ENCODE data around the gene PYGM. TPM values are rescaled to one million over a fixed set of nuclear protein-coding genes. Genes with fewer than 3 reads are reported as not detected.

Gene PYGM
- total RNA-seq, 1 experiment from 2014 or later, result 1.7 TPM

- TF ChIP-seq EGR1 (IDR thresholded peaks at IDR 0.05; ENCODE audit: low read depth), result no peak
- no peak for TF ChIP-seq CTCF (IDR thresholded peaks at IDR 0.05 in 2 of 3, conservative IDR thresholded peaks at IDR 0.05 in 1 of 3; ENCODE audit: borderline replicate concordance in 1 of 3, insufficient read depth in 1 of 3, low read depth in 2 of 3, low read length in 2 of 3)
- TF ChIP-seq, protein P1, sequence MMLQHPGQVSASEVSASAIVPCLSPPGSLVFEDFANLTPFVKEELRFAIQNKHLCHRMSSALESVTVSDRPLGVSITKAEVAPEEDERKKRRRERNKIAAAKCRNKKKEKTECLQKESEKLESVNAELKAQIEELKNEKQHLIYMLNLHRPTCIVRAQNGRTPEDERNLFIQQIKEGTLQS (IDR thresholded peaks at IDR 0.05), result no peak
- TF ChIP-seq CBX3 (IDR thresholded peaks at IDR 0.05; ENCODE audit: low read depth), result no peak
- TF ChIP-seq ZFX (IDR thresholded peaks at IDR 0.05), result no peak
- no peak for TF ChIP-seq YY1 (IDR thresholded peaks at IDR 0.05; ENCODE audit: extremely low read depth, insufficient replicate concordance, low read depth, low read length)
- no peak for TF ChIP-seq ZNF274 (IDR thresholded peaks at IDR 0.05; ENCODE audit: low read depth, low read length)
Measured at GRCh38 chr11:64801158-64801464, 41.3 kb upstream of the PYGM start (continued).

DNA sequence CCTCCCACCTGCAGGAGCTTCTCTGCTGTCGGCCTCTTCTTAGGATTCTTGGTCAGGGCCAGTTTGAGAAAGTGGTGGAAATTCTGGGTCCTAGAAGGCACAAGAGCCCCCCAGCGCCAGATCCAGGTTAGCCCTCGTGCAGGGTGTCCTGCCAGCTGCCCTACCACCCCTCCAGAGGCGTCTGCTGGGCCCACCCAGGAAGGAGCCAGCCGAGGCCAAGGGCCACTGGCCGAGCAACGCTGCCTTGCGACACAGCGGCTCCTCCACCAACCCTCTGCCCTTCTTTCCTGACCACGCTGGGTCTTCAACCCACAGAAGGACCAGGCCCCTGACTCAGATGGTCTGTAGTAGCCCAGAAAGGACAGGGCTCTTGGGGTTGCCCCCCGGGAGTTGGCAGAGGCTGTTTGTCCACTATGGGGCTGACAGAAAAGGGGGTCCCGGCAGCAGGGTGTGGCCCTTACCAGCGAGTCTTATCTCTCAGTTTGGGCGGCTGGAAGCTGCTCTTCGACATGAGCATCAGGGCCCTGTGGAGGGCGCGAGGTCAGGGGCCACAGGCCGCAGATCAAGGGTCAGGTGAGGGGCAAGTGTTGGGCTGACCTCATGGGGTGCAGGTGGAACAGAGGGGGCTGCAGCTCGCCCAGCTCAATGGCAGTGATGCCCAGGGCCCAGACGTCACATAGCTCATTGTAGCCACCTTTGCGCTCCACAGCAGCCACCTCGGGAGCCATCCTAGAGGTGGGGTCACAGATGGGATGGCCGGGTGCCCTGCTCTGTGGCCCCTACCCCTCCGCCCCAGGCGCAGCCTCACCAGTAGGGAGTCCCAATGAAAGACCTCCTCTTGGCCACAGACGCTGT is 40.8 kb upstream of the PYGM start:
- no peaks in the 10 kb centered on the region; a peak in 1 of 4 replicates for H3K36me3 ChIP-seq (ENCODE audit: control insufficient read depth in 1 of 2, insufficient read depth in 2 of 2, low read length in 2 of 2)
- no peak for ATAC-seq
- BruUV-seq (replicated peaks), result no TSS peak
- H3K9ac ChIP-seq (ENCODE audit: low read length), result no peak overlapping the region
- no peaks in the 10 kb centered on the region; the same call in 1 of the 2 replicates for H3K79me2 ChIP-seq (ENCODE audit: insufficient read depth, low read length)
- no peaks in the 10 kb centered on the region for H3K9me2 ChIP-seq (ENCODE audit: insufficient read depth)
- POLR2A ChIA-PET, result interaction anchor here (1.8 kb wide), 1 partner anchor 22 kb away, joined by 6 read pairs; the partner anchor contains the start of gene SF1
- intact Hi-C loops (cut with micrococcal nuclease), result no loop called here
- H2AFZ ChIP-seq (ENCODE audit: low read depth, low read length, poor library complexity, severe bottlenecking), result no peak overlapping the region
- H3K4me1 ChIP-seq (ENCODE audit: control insufficient read depth in 1 of 2, insufficient read depth in 2 of 2, low read length in 2 of 2), result peaks cover 28 to 53% of the 10 kb centered on the region in 2 experiments
- no peak overlapping the region for H3K4me3 ChIP-seq (replicated peaks in 1 of 2; ENCODE audit: low read depth in 1 of 2, low read length in 2 of 2)
- DNase-seq (ENCODE audit: low read depth, low spot score), result no peak
- no peaks in the 10 kb centered on the region for H3K27me3 ChIP-seq (ENCODE audit: insufficient read depth, low read length)
- H3K4me2 ChIP-seq (ENCODE audit: low read length), result no peak overlapping the region
- RAD21 ChIA-PET (ENCODE audit: low non-redundant PET in 1 of 2, low total read pairs in 2 of 2, uncharacterized antibody in 2 of 2, unreplicated experiment in 2 of 2), result no interaction called here
- H4K20me1 ChIP-seq (ENCODE audit: insufficient read depth), result no peaks in the 10 kb centered on the region
- TF ChIP-seq ZNF274 (IDR thresholded peaks at IDR 0.05; ENCODE audit: low read depth, low read length), result no peak
- TF ChIP-seq JUND (IDR thresholded peaks at IDR 0.05), result no peak
- no peak for TF ChIP-seq SP1 (IDR thresholded peaks at IDR 0.05; ENCODE audit: low read depth)
- H3K9me3 ChIP-seq (ENCODE audit: control insufficient read depth in 1 of 2, insufficient read depth in 1 of 2, low read depth in 1 of 2, low read length in 2 of 2), result no peaks in the 10 kb centered on the region
- H3K27ac ChIP-seq (ENCODE audit: low read depth, low read length), result peak overlapping the region; percentile 92; the same call in 1 of the 2 replicates
- CTCF ChIA-PET, result interaction anchor here (1.1 kb wide), 1 partner anchor 13 kb away, joined by 5 read pairs; no protein-coding TSS in a partner anchor

All from HCT116 (cell line).